ENCODE results near the gene ADGRB2.

Gene ADGRB2

GRCh38 chr1:31795801-31796621 lies 31.9 kb upstream of the ADGRB2 start:
- peak; percentile 22 for DNase-seq

GRCh38 chr1:31795096-31795675 lies 31.0 kb upstream of the ADGRB2 start:
- DNase-seq: no peak

DNA sequence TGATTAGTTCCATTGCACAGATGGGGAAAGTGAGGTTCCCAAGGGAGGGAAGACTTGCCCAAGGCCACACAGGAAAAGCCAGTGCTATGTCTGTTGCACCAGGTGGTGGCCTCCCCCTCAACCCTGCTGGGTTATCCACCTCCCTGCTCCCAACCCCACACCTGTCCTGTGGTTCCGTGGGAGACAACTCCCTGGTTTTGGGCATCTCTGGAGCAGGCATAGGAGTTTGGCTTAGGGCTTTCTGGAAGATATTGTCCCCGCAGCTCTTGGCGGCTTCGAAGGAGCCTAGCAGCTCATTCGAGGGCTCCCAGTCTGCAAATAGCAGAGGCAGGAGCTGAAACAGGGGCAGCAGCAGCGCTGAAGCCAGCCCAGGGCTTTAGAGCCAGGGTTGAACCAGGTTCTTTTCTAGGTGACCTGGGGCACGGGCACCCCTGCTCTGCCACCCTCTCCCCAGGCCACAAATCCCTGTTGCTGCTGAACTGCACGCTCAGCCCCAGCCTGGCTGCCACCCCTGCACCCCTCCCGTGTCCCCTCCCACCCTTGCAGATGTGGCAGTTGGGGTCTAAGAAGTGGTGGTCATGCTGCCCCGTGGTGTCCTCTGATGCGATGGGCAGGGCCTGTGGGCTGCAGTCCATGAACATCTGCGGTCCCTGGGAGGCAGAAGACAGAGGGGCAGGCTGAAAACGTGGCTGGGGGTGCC lies 29.6 kb upstream of the ADGRB2 start:
- no peak for DNase-seq

DNA sequence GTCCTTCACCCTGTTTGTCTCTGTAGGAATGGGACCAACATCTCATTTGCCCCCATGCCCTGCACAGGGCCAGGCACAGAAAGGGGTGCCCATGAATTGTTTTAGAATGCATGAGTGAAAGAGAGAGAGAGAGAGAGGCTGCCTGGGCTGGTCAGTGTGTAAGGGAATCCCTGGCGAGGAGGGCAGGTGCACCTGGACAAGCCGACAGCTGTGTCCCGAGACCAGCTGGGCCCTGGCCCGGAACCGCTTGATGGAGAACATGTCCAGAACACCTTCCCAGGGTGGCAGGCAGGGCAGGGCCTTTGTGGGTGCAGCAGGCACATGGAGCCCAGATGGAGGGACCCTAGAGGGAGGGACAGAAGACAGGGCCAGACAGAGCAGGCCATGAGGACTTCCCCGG lies 28.9 kb upstream of the ADGRB2 start:
- no peak for DNase-seq

DNA sequence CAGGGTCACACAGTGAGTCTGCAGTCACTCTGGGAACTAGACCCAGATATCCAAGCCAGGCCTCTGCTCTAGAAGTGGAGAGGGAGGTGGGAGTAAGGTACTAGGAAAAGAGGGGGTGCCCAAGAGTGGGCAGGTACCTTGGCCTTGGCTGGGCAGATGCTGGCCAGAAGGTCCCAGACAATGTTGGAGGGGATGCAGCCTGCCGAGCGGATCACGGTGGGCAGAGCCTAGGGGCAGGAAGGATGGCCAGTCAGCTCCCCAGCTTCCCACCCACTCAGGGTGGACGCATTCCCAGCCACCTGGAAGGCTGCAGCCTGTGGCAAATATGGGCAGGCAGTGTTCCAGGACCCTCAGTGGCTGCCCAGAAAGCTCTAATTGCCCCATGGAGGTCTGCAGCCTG lies 28.4 kb upstream of the ADGRB2 start:
- DNase-seq: no peak

DNA sequence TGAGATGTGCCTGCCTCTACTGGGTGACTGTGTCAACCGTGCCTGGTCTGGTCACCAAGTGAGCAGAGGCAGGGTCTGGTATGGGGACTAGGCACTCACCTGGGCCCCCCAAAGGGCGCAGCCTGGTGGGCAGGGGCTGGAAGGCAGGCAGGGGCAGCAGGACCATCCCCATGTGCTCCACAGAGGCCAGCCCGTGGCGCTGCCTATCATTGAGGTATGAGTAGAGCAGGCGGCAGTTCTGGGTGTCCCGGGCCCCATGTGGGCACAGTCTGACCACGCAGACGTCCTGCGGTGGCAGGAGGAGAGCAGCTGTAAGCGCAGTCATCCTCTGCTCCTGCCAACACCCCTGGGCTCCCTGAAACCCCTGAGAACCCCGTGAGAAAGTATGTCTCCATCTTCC lies 28.0 kb upstream of the ADGRB2 start:
- no peak for DNase-seq

GRCh38 chr1:31791131-31791858 lies 27.2 kb upstream of the ADGRB2 start:
- no peak for DNase-seq

DNA sequence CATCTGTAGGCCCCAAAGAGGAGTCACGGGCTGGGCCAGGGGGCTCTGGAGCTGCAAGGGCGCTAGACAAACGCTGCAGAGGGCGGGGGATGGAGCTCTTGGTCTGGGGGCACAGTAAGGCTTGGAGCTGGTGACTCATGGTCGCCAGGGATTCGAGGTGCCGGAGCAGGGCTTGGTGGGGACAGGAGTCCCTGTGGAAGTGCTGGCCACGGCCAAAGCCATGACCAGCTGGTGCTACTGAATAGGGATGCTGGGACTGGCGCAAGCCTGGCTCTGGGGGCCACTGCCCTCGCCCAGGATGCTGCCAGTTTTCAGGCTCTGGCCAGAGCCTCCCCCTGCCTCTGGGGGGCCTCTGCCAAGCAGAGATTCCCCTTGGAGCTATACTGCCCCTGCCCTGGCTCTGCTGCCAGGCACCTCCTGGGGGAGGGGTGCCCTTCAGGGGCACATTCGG lies 26.5 kb upstream of the ADGRB2 start:
- no peak for DNase-seq

- no peak for DNase-seq
Observed at GRCh38 chr1:31790140-31790539, 26.0 kb upstream of the ADGRB2 start.

DNA sequence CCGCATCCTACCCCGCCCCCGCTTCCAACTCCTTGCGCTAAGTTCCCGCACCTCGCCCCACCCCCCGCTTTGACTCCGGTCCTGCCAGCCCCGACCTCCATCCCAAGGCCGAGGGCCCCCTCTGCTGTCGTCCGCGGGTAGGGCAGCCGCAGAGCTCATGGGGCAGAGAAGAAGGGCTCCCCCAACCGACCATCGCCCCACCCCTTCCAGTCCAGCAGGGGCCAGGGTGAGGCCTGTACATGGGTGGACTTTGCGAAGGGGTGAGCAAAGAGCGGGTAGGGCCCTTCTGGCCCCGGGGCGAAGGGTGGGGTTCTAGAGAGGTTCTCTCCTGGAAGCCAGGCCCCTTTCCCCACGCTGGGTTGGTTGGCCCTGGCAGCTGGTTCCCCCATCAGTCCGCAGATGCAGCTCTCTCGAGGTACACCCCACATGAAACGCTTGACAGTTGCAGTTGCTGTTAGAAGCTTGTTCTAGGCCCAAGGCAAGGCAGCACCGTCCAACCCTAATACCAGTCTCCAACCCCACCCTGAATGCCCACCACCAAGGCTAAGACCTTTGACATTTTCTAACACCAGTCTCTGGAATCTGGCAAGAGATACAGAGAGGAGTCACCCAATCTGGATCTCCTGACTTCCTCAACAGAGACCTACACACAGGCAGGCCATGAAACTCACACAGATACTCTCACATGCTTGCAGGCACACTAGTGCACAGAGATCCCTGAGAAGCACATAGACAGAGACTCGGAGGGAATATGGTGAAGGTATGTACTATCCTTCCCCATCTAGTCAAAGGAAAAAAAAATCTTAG lies 25.3 kb upstream of the ADGRB2 start:
- peak; percentile 74 for DNase-seq

DNA sequence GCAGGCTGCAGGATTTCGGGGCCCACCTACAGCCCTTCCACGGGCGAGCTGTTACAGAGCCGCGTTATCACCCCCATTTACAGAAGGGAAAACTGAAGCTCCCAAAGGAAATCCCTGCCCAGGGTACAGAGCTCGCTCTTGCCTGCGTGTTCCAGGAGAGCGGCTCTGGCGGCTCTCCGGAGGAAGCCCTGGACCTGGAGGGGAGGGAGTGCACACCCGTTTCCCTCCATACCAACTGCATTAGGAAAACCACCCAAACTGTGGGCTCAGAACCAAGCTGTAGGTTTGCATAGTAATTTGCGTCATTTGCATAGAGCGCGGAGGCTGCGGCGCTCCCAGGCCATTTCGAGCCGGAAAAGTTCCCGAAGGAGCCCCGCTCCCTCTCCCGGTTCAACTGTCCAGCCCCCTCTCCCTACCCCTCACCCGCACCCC lies 24.7 kb upstream of the ADGRB2 start:
- no peak for DNase-seq

DNA sequence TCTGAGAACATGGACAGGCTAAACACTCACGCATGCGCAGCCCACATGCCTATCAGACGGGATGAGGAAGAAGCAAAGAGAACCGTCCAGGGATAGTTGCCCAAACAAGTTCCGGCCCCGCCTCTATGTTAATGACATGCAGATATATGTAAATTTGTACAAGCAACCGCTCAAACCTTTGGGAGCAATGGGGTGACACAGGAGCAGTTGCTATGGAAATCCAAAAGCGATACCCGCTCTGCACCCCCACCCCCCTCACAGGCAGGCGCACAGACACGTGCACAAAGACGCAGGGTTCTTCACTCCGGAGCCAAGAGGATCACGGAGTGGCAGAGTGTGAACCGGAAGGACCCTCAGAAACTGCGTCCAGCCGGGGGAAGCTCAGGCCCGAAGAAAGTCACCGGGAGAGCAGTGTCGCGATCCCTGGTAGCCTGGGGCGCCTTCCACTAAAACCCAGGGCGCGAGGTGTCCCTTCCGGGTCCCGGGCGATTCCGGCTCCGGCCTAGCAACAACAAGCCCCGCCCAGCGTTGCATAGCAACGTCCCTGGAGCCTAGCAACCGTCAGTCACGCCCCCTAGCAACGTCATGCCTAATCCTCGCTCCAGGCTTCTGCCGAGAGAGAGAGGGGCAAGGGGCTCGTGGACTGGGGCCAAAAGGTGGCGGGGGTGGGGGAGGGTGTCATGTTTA lies 24.1 kb upstream of the ADGRB2 start:
- DNase-seq: peak; percentile 85

GRCh38 chr1:31787786-31788137 lies 23.6 kb upstream of the ADGRB2 start:
- DNase-seq: no peak

- no peak for DNase-seq
Observed at GRCh38 chr1:31787261-31787660, 23.1 kb upstream of the ADGRB2 start.

GRCh38 chr1:31786366-31787060 lies 22.4 kb upstream of the ADGRB2 start:
- no peak for DNase-seq

- no peak for DNase-seq
Observed at GRCh38 chr1:31785947-31786290, 21.8 kb upstream of the ADGRB2 start.

- peak; percentile 83 for DNase-seq
Observed at GRCh38 chr1:31785020-31785946, 21.1 kb upstream of the ADGRB2 start.

DNA sequence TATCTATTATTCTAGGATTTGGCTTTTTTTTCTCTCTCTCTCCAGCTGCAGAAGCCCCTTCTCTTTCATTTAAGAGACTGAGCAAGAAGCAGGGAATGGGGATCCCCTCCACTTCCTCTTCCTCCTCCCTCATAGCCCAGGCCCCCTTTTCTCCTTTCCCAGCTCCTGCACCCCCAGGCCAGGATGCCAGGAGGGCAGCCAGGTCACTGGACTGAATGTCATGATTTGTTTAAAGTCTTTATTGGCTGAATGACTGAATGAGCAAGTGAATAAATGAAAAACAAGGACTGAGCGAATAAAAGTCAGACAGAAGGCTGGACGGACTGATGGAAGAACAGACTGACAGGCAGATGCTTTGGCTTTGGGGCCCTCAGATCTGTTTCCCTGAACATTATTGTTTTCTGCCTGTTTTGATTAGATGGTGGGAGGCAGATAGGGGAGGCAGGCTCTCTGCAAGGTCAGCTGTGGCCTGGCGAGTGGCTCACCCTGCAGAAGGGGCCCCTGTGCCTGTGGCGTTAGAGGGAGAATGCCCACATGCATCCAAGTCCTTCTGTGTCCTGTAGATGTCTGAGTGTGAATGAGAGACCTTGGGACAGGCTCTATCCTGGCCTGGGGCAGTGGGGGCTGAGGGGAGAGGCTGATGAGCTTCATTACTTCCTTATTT lies 20.3 kb upstream of the ADGRB2 start:
- DNase-seq: no peak

GRCh38 chr1:31783846-31784245 lies 19.7 kb upstream of the ADGRB2 start:
- no peak for DNase-seq
